HG03159 (cell line): ENCODE measurements around the gene TNFRSF6B.

Source experiments
- ATAC-seq: cut with Tn5 transposase; IDR thresholded peaks from one replicate; pipeline ENCODE4 v1.9.1; 2021; ENCODE audit warnings: mild to moderate bottlenecking, moderate library complexity; ENCODE audit not compliant: unreplicated experiment

Gene TNFRSF6B

GRCh38 chr20:63694584-63695423, 1.6 kb upstream of the TNFRSF6B start:
- no peak for ATAC-seq

- no peak for ATAC-seq
Observed at GRCh38 chr20:63695424-63696305, 787 bp upstream of the TNFRSF6B start.

GRCh38 chr20:63696306-63696627, 185 bp upstream of the TNFRSF6B start:
- ATAC-seq, result no peak

- ATAC-seq, result no peak
Observed at GRCh38 chr20:63697357-63697867, 960 bp downstream of the TNFRSF6B start.

GRCh38 chr20:63697868-63698545, 1.6 kb downstream of the TNFRSF6B start:
- ATAC-seq, result no peak

- ATAC-seq, result no peak
Observed at GRCh38 chr20:63698739-63699465, 2.5 kb downstream of the TNFRSF6B start.

GRCh38 chr20:63699466-63700198, 3.2 kb downstream of the TNFRSF6B start:
- no peak for ATAC-seq

GRCh38 chr20:63700199-63701050, 4.0 kb downstream of the TNFRSF6B start:
- no peak for ATAC-seq

- no peak for ATAC-seq
Observed at GRCh38 chr20:63701051-63701328, 4.5 kb downstream of the TNFRSF6B start.

- ATAC-seq, result no peak
Observed at GRCh38 chr20:63701329-63702035, 5.0 kb downstream of the TNFRSF6B start.

GRCh38 chr20:63702036-63702665, 5.7 kb downstream of the TNFRSF6B start:
- no peak for ATAC-seq

GRCh38 chr20:63702751-63703470, 6.5 kb downstream of the TNFRSF6B start:
- ATAC-seq, result no peak

- ATAC-seq, result no peak
Observed at GRCh38 chr20:63703471-63703975, 7.1 kb downstream of the TNFRSF6B start.

- ATAC-seq, result no peak
Observed at GRCh38 chr20:63703976-63704748, 7.7 kb downstream of the TNFRSF6B start.

GRCh38 chr20:63704749-63705117, 8.3 kb downstream of the TNFRSF6B start:
- ATAC-seq, result no peak

GRCh38 chr20:63705232-63706026, 9.0 kb downstream of the TNFRSF6B start:
- ATAC-seq, result no peak
